Gastroesophageal sphincter (tissue), 3 donors: ENCODE data around the gene CDCP2.

ENCODE experiments used
- CTCF ChIP-seq, 4 experiments: fragments of 200-600 bp in 2 of 4; fragments of 450-650 bp in 2 of 4; sonication (generic) in 1 of 4; IDR thresholded peaks; one replicate each; pipeline ENCODE4 v1.5.1; 2017 to 2019; ENCODE audit warnings: antibody characterized with exemption in 4 of 4, mild to moderate bottlenecking in 2 of 4, moderate library complexity in 2 of 4
- EP300 ChIP-seq: sonication (generic); formaldehyde crosslinking; IDR thresholded peaks from one replicate; pipeline ENCODE4 v1.6.1; 2017; ENCODE audit warnings: antibody characterized with exemption, mild to moderate bottlenecking
- POLR2A ChIP-seq, 2 donors: fragments of 450-650 bp; IDR thresholded peaks; one replicate each; pipeline ENCODE4 v1.6.1; 2017; ENCODE audit warnings: antibody characterized with exemption in 2 of 2, mild to moderate bottlenecking in 2 of 2, moderate library complexity in 1 of 2
- POLR2AphosphoS5 ChIP-seq: sonication (generic); formaldehyde crosslinking; IDR thresholded peaks from one replicate; pipeline ENCODE4 v1.6.1; 2017; ENCODE audit warnings: antibody characterized with exemption

- TF ChIP-seq POLR2A (IDR thresholded peaks at IDR 0.05) (no peak), CTCF (IDR thresholded peaks at IDR 0.05) (no peak), POLR2AphosphoS5 (no peak), EP300 (no peak)
Measured at GRCh38 chr1:54112705-54113368, 40.0 kb downstream of the CDCP2 start.
